Esophagus squamous epithelium (tissue), 5 donors: Measurements from ENCODE around the gene LAMB3. TPM values are rescaled to one million over a fixed set of nuclear protein-coding genes. Genes with fewer than 3 reads are reported as not detected.

Experiments used
- DNase-seq: peaks from one replicate; lab custom pipeline; 2025; lab: John Stamatoyannopoulos, UW
- H3K27ac ChIP-seq, 4 donors: fragments of 200-600 bp; sonication (generic); one replicate each; pipeline ENCODE4 v1.5.1; 2016 to 2019; ENCODE audit warnings: mild to moderate bottlenecking in 1 of 4
- H3K27me3 ChIP-seq, 4 donors: fragments of 200-600 bp; sonication (generic); 1 replicate in 3 of 4; 2 replicates in 1 of 4; pipeline versions ENCODE4 v1.5.1 to v1.6.0; 2017 to 2021; ENCODE audit warnings: antibody characterized with exemption in 1 of 4
- H3K36me3 ChIP-seq, 3 donors: fragments of 200-600 bp; sonication (generic); one replicate each; pipeline ENCODE4 v1.5.1; 2016 to 2019
- H3K4me1 ChIP-seq, 3 donors: fragments of 200-600 bp; sonication (generic); one replicate each; pipeline ENCODE4 v1.5.1; 2017 to 2019
- H3K4me3 ChIP-seq, 4 donors: fragments of 200-600 bp; sonication (generic); 1 replicate in 3 of 4; 2 replicates in 1 of 4; pipeline ENCODE4 v1.5.1; 2016 to 2019; ENCODE audit warnings: mild to moderate bottlenecking in 2 of 4, moderate library complexity in 1 of 4
- H3K9me3 ChIP-seq, 3 donors: fragments of 200-600 bp; sonication (generic); one replicate each; pipeline ENCODE4 v1.5.1; 2016 to 2019
- CTCF ChIP-seq, 6 experiments: fragments of 450-650 bp in 4 of 6; fragments of 200-600 bp in 2 of 6; sonication (generic) in 2 of 6; IDR thresholded peaks; one replicate each; pipeline ENCODE4 v1.5.1; 2016 to 2019; ENCODE audit warnings: antibody characterized with exemption in 6 of 6, mild to moderate bottlenecking in 4 of 6, moderate library complexity in 4 of 6
- POLR2A ChIP-seq, 4 donors: fragments of 450-650 bp; IDR thresholded peaks; one replicate each; pipeline ENCODE4 v1.6.1; 2017; ENCODE audit warnings: antibody characterized with exemption in 4 of 4, mild to moderate bottlenecking in 4 of 4, moderate library complexity in 3 of 4
- WGBS, 2 donors: methylation state at CpG; one replicate each; pipeline ENCODE4 v1.1.5; 2018; 5-methylcytosine and 5-hydroxymethylcytosine counted together
- intact Hi-C: fragments of 100-400 bp; cut with DNase I; formaldehyde crosslinking; loops from one replicate; pipeline ENCODE4 v1.15.0; 2022
- total RNA-seq, 4 donors: library from RNA; depleted of rRNA; stranded (reverse); fragments of >200 nt; gene quantifications; one replicate each; pipeline ENCODE4 v1.1.0, GENCODE V29; 2016
- donor health status: DM: yes; HTN: yes; CAD: no.

LAMB3 gene
- total RNA-seq, 4 donors from 2014 or later = 65.4 to 121 (median 113) TPM

GRCh38 chr1:209611771-209612570 lies 40.3 kb downstream of the LAMB3 start:
- DNase-seq = no peak
- Histone ChIP-seq H3K27ac (no peak overlapping the region), H3K9me3 (no peaks in the 10 kb centered on the region), H3K4me3 (no peak overlapping the region), H3K27me3 (no peaks in the 10 kb centered on the region), H3K36me3 (peaks cover 0 to 29% (median 0%) of the 10 kb centered on the region in 3 donors), H3K4me1 (peaks cover 0 to 11% (median 3%) of the 10 kb centered on the region in 3 donors)
- WGBS, 2 donors = 87 to 94% methylated on average over 2 to 10 of the region's 13 CpGs
- no peak for TF ChIP-seq POLR2A (IDR thresholded peaks at IDR 0.05)
- no peak for TF ChIP-seq CTCF (IDR thresholded peaks at IDR 0.05)
- intact Hi-C loops = no loop called here

GRCh38 chr1:209610631-209610905 lies 41.7 kb downstream of the LAMB3 start:
- Histone ChIP-seq H3K36me3 (peaks cover 0 to 17% (median 0%) of the 10 kb centered on the region in 3 donors), H3K4me3 (no peak overlapping the region), H3K4me1 (peaks cover 0 to 13% (median 3%) of the 10 kb centered on the region in 3 donors), H3K9me3 (no peaks in the 10 kb centered on the region), H3K27me3 (no peaks in the 10 kb centered on the region), H3K27ac (no peak overlapping the region)
- intact Hi-C loops = no loop called here
- 77 to 85% methylated on average over 3 of the region's 3 CpGs for WGBS, 2 donors
- DNase-seq = no peak
- TF ChIP-seq POLR2A (IDR thresholded peaks at IDR 0.05) = no peak
- no peak for TF ChIP-seq CTCF (IDR thresholded peaks at IDR 0.05)

- intact Hi-C loops = no loop called here
- H3K36me3 ChIP-seq = peaks cover 0 to 11% (median 0%) of the 10 kb centered on the region in 3 donors
- no peaks in the 10 kb centered on the region for H3K27me3 ChIP-seq
- H3K4me1 ChIP-seq = peaks cover 0 to 13% (median 3%) of the 10 kb centered on the region in 3 donors
- H3K9me3 ChIP-seq = no peaks in the 10 kb centered on the region
- H3K27ac ChIP-seq = no peak overlapping the region
- TF ChIP-seq POLR2A (IDR thresholded peaks at IDR 0.05) (no peak), CTCF (IDR thresholded peaks at IDR 0.05) (no peak)
- no peak for DNase-seq
- H3K4me3 ChIP-seq = no peak overlapping the region
- 79 to 80% methylated on average over 8 of the region's 8 CpGs for WGBS, 2 donors
Measured at GRCh38 chr1:209609791-209610630, 42.2 kb downstream of the LAMB3 start.

GRCh38 chr1:209609041-209609790 lies 43.0 kb downstream of the LAMB3 start:
- intact Hi-C loops = no loop called here
- no peak for TF ChIP-seq CTCF (IDR thresholded peaks at IDR 0.05)
- no peak for TF ChIP-seq POLR2A (IDR thresholded peaks at IDR 0.05)
- 81 to 82% methylated on average over 9 of the region's 9 CpGs for WGBS, 2 donors
- Histone ChIP-seq H3K4me1 (peaks cover 0 to 13% (median 3%) of the 10 kb centered on the region in 3 donors), H3K4me3 (no peak overlapping the region), H3K27me3 (no peaks in the 10 kb centered on the region), H3K36me3 (peaks cover 0 to 3% (median 0%) of the 10 kb centered on the region in 3 donors), H3K27ac (no peak overlapping the region), H3K9me3 (no peaks in the 10 kb centered on the region)
- DNase-seq = no peak
